Heart right ventricle (tissue), 16 donors: ENCODE results near the gene UBE2F. TPM values are rescaled to one million over a fixed set of nuclear protein-coding genes. Genes with fewer than 3 reads are reported as not detected.

Source experiments
- ATAC-seq, 8 donors: fragments of 200-7000 bp; cut with Tn5 transposase; one replicate each; pipeline ENCODE4 v1.9.1; 2020; ENCODE audit warnings: mild to moderate bottlenecking in 8 of 8, moderate library complexity in 8 of 8, moderate number of reproducible peaks in 1 of 8
- DNase-seq, 2 donors: peaks; one replicate each; pipeline ENCODE4 v3.0.0-alpha.2; 2020
- H3K27ac ChIP-seq, 10 donors: fragments of 200-600 bp; sonication (generic) in 2 of 10; one replicate each; pipeline versions ENCODE4 v1.5.0 to v1.8.0; 2020 to 2022; ENCODE audit warnings: mild to moderate bottlenecking in 3 of 10
- H3K27me3 ChIP-seq, 7 donors: fragments of 200-600 bp; one replicate each; pipeline ENCODE4 v1.8.0; 2021 to 2022; ENCODE audit warnings: mild to moderate bottlenecking in 2 of 7
- H3K36me3 ChIP-seq, 9 donors: fragments of 200-600 bp; sonication (generic) in 1 of 9; one replicate each; pipeline versions ENCODE4 v1.5.0 to v1.8.0; 2020 to 2022; ENCODE audit warnings: mild to moderate bottlenecking in 2 of 9
- H3K4me1 ChIP-seq, 9 donors: fragments of 200-600 bp; sonication (generic) in 1 of 9; one replicate each; pipeline versions ENCODE4 v1.5.0 to v1.8.0; 2020 to 2022; ENCODE audit warnings: mild to moderate bottlenecking in 4 of 9
- H3K4me3 ChIP-seq, 10 donors: fragments of 200-600 bp; sonication (generic) in 2 of 10; one replicate each; pipeline versions ENCODE4 v1.5.0 to v1.8.0; 2020 to 2022; ENCODE audit warnings: mild to moderate bottlenecking in 7 of 10, moderate library complexity in 2 of 10
- H3K9me3 ChIP-seq, 11 donors: fragments of 200-600 bp in 10 of 11; sonication (generic) in 2 of 11; one replicate each; pipeline versions ENCODE4 v1.5.0 to v1.8.0; 2013 to 2022; ENCODE audit warnings: mild to moderate bottlenecking in 2 of 11, control low read depth in 1 of 11, moderate library complexity in 1 of 11
- CTCF ChIP-seq, 9 donors: fragments of 200-600 bp; sonication (generic) in 2 of 9; IDR thresholded peaks; one replicate each; pipeline versions ENCODE4 v1.5.0 to v1.8.0; 2021 to 2022; ENCODE audit warnings: antibody characterized with exemption in 9 of 9, mild to moderate bottlenecking in 5 of 9, moderate library complexity in 1 of 9
- WGBS, 2 donors: extraction: QIAGEN DNeasy Blood & Tissue Kit; methylation state at CpG; one replicate each; pipeline ENCODE4 v1.1.7; 2013; ENCODE audit warnings: inconsistent platforms in 1 of 2; 5-methylcytosine and 5-hydroxymethylcytosine counted together
- intact Hi-C, 10 donors: fragments of 100-400 bp; cut with DNase I; formaldehyde crosslinking; loops; one replicate each; pipeline versions ENCODE4 v1.11.1 to v1.14.2; 2022
- polyA plus RNA-seq, 2 donors: library from polyadenylated mRNA; stranded (reverse); fragments of 200-250 nt; gene quantifications; one replicate each; pipeline ENCODE4 v1.2.3, GENCODE V29; 2013
- total RNA-seq, 10 donors: library from RNA; stranded (reverse); fragmentation: NEBNext Ultra II Directional in 3 of 10; extraction: Animal tissue kit (Norgen Biotek cat#: 25700) in 3 of 10; gene quantifications; one replicate each; pipeline versions ENCODE4 v1.2.1 to v1.2.4, GENCODE V29; 2021 to 2023
- donor health status: Arrhythmogenic right ventricular cardiomyopathy.
- donor health status: ischemic (EF 13 %, LVEDD 7.1; RV severe dilation, severe dysfunction).
- donor health status: healthy with polysubstance abuse.
- donor health status: DM: no; HTN: yes; CAD: no.
- donor health status: DM: no; HTN: no; CAD: no.
- donor health status: ischemic (EF 25% LVEDD 6.9; RV normal size, moderate dysfunction).
- donor health status: ischemic (EF 25% LVEDD 5.7; RV mildly dilated, moderate dysfunction).
- donor health status: healthy.
- donor health status: DM: yes; HTN: yes; CAD: no.
- donor health status: Ischemic cardiomyopathy.
- donor health status: ischemic (EF 35%, LVEDD 5.7; RV mildly dilated, moderate dysfunction).
- donor health status: nonischemic (EF 11% LVEDD 7.7; RV severe dilation, severe dysfunction).
- donor health status: DM: yes; HTN: yes; CAD: no.
- donor health status: PGD.
- donor health status: ischemic (EF 29% LVEDD 5.4; RV normal size, mild dysfunction).
- donor health status: nonischemic (EF 23%, LVEDD 6.1; RV moderate dilation, normal function).

The UBE2F gene
- total and polyA plus RNA-seq, 12 donors = 43.5 to 82.2 (median 63.7) TPM

GRCh38 chr2:237972211-237972610, 5.4 kb downstream of the UBE2F start:
- Histone ChIP-seq H3K4me3 (no peak overlapping the region), H3K27ac (no peak overlapping the region), H3K9me3 (no peaks in the 10 kb centered on the region), H3K36me3 (peaks cover 0 to 44% (median 9%) of the 10 kb centered on the region in 9 donors), H3K4me1 (peaks cover 15 to 54% (median 29%) of the 10 kb centered on the region in 9 donors), H3K27me3 (no peaks in the 10 kb centered on the region)
- WGBS, 2 donors = 86 to 94% methylated on average over 3 of the region's 3 CpGs
- ATAC-seq = no peak
- intact Hi-C loops = loop anchor here in 1 of 10 donors (10.0 kb wide), 1 partner anchor 117 kb away; the partner anchor contains the start of gene RAMP1
- no peak for DNase-seq
- TF ChIP-seq CTCF (IDR thresholded peaks at IDR 0.05) = no peak

- no peak for DNase-seq
- Histone ChIP-seq H3K27me3 (no peaks in the 10 kb centered on the region), H3K9me3 (no peaks in the 10 kb centered on the region), H3K4me3 (no peak overlapping the region), H3K27ac (no peak overlapping the region), H3K36me3 (peaks cover 0 to 47% (median 9%) of the 10 kb centered on the region in 9 donors), H3K4me1 (peaks cover 12 to 52% (median 29%) of the 10 kb centered on the region in 9 donors)
- TF ChIP-seq CTCF (IDR thresholded peaks at IDR 0.05) = no peak
- 86 to 87% methylated on average over 10 of the region's 10 CpGs for WGBS, 2 donors
- intact Hi-C loops = loop anchor here in 1 of 10 donors (10.0 kb wide), 1 partner anchor 118 kb away; the partner anchor contains the start of gene RAMP1
- no peak for ATAC-seq
Measured at GRCh38 chr2:237972936-237973335, 6.1 kb downstream of the UBE2F start.

GRCh38 chr2:237977380-237977779, 10.6 kb downstream of the UBE2F start:
- TF ChIP-seq CTCF (IDR thresholded peaks at IDR 0.05) = no peak
- no peaks in the 10 kb centered on the region for H3K27me3 ChIP-seq
- H3K9me3 ChIP-seq = no peaks in the 10 kb centered on the region
- no peak overlapping the region for H3K4me3 ChIP-seq
- H3K27ac ChIP-seq = no peak overlapping the region
- WGBS, 2 donors = 93 to 94% methylated on average over 2 of the region's 2 CpGs
- ATAC-seq (no peak), DNase-seq (no peak)
- peaks cover 0 to 51% (median 9%) of the 10 kb centered on the region in 9 donors for H3K36me3 ChIP-seq
- peaks cover 0 to 56% (median 47%) of the 10 kb centered on the region in 9 donors for H3K4me1 ChIP-seq
- intact Hi-C loops = loop anchor here in 1 of 10 donors (10.0 kb wide), 1 partner anchor 123 kb away; the partner anchor contains the start of gene RAMP1

GRCh38 chr2:237978058-237978712, 11.4 kb downstream of the UBE2F start:
- intact Hi-C loops = loop anchor here in 1 of 10 donors (10.0 kb wide), 1 partner anchor 123 kb away; the partner anchor contains the start of gene RAMP1
- ATAC-seq = peak; percentile 21 to 67 (median 42)
- Histone ChIP-seq H3K27ac (no peak overlapping the region), H3K4me3 (no peak overlapping the region), H3K9me3 (no peaks in the 10 kb centered on the region), H3K4me1 (peaks cover 0 to 64% (median 48%) of the 10 kb centered on the region in 9 donors), H3K27me3 (no peaks in the 10 kb centered on the region), H3K36me3 (peaks cover 0 to 45% (median 9%) of the 10 kb centered on the region in 9 donors)
- 53 to 56% methylated on average over 8 of the region's 8 CpGs for WGBS, 2 donors
- TF ChIP-seq CTCF (IDR thresholded peaks at IDR 0.05) = no peak
- peak; percentile 21 to 51 for DNase-seq
